ENCODE results near the gene ART4.
A peak's percentile ranks its signal among the peaks of the same experiment; 100 is the strongest.

ART4 gene

GRCh38 chr12:14802721-14803010 lies 40.7 kb downstream of the ART4 start:
- TF ChIP-seq TOX (CRISPR knock-in tag; IDR thresholded peaks at IDR 0.05; ENCODE audit: borderline replicate concordance) (no peak), ZFP3 (CRISPR knock-in tag; IDR thresholded peaks at IDR 0.05) (no peak), TCF4 (CRISPR knock-in tag; IDR thresholded peaks at IDR 0.05; ENCODE audit: borderline replicate concordance) (no peak), SNAI2 (CRISPR knock-in tag; IDR thresholded peaks at IDR 0.05) (no peak), CREB5 (CRISPR knock-in tag; IDR thresholded peaks at IDR 0.05; ENCODE audit: low read depth) (no peak), ZNF8 (CRISPR knock-in tag; IDR thresholded peaks at IDR 0.05) (no peak), POU6F1 (CRISPR knock-in tag; IDR thresholded peaks at IDR 0.05; ENCODE audit: borderline replicate concordance, low read depth) (no peak), PATZ1 (CRISPR knock-in tag; IDR thresholded peaks at IDR 0.05; ENCODE audit: borderline replicate concordance) (no peak), ZNF70 (CRISPR knock-in tag; IDR thresholded peaks at IDR 0.05) (no peak), ZNF565 (CRISPR knock-in tag; conservative IDR thresholded peaks at IDR 0.05; ENCODE audit: low read depth) (no peak), RARB (CRISPR knock-in tag; IDR thresholded peaks at IDR 0.05) (no peak)
- no peak for ATAC-seq

- ATAC-seq, result no peak
- TF ChIP-seq PPARA (CRISPR knock-in tag; IDR thresholded peaks at IDR 0.05; ENCODE audit: borderline replicate concordance) (no peak), TCF4 (CRISPR knock-in tag; IDR thresholded peaks at IDR 0.05; ENCODE audit: borderline replicate concordance) (no peak), ISL1 (CRISPR knock-in tag; IDR thresholded peaks at IDR 0.05) (no peak), TSHZ2 (CRISPR knock-in tag; IDR thresholded peaks at IDR 0.05) (no peak), CREB5 (CRISPR knock-in tag; IDR thresholded peaks at IDR 0.05; ENCODE audit: low read depth) (no peak), ZFP30 (CRISPR knock-in tag; IDR thresholded peaks at IDR 0.05) (no peak), RARB (CRISPR knock-in tag; IDR thresholded peaks at IDR 0.05) (no peak), ESRRG (CRISPR knock-in tag; IDR thresholded peaks at IDR 0.05) (no peak), BACH2 (CRISPR knock-in tag; IDR thresholded peaks at IDR 0.05; ENCODE audit: borderline replicate concordance) (no peak), ZC3H10 (CRISPR knock-in tag; IDR thresholded peaks at IDR 0.05) (no peak), GLIS3 (CRISPR knock-in tag; IDR thresholded peaks at IDR 0.05) (no peak), SNAI2 (CRISPR knock-in tag; IDR thresholded peaks at IDR 0.05) (no peak), POU6F1 (CRISPR knock-in tag; IDR thresholded peaks at IDR 0.05; ENCODE audit: borderline replicate concordance, low read depth) (no peak), ZNF565 (CRISPR knock-in tag; conservative IDR thresholded peaks at IDR 0.05; ENCODE audit: low read depth) (no peak), CSDC2 (CRISPR knock-in tag; IDR thresholded peaks at IDR 0.05) (no peak), ZFP3 (CRISPR knock-in tag; IDR thresholded peaks at IDR 0.05) (no peak), ZNF8 (CRISPR knock-in tag; IDR thresholded peaks at IDR 0.05) (no peak)
These were observed 41.1 kb downstream of the ART4 start for GRCh38 chr12:14802247-14802646.

- TF ChIP-seq TCF4 (CRISPR knock-in tag; IDR thresholded peaks at IDR 0.05; ENCODE audit: borderline replicate concordance), result peak; percentile 74
- TF ChIP-seq ARNTL (CRISPR knock-in tag; IDR thresholded peaks at IDR 0.05; ENCODE audit: borderline replicate concordance, low read depth), result no peak
- ATAC-seq, result no peak
These were observed 48.3 kb downstream of the ART4 start for GRCh38 chr12:14795028-14795448.

All from SK-N-SH treated with all-trans-retinoic acid at 6 μM for 48 hours (cell line).